Measurements from ENCODE around the gene MPPED1. TPM values are rescaled to one million over a fixed set of nuclear protein-coding genes. Genes with fewer than 3 reads are reported as not detected.

Gene MPPED1
- total and polyA plus RNA-seq, 2 donors (not counting 1 experiment from before 2014, with no cell fraction given): not detected

DNA sequence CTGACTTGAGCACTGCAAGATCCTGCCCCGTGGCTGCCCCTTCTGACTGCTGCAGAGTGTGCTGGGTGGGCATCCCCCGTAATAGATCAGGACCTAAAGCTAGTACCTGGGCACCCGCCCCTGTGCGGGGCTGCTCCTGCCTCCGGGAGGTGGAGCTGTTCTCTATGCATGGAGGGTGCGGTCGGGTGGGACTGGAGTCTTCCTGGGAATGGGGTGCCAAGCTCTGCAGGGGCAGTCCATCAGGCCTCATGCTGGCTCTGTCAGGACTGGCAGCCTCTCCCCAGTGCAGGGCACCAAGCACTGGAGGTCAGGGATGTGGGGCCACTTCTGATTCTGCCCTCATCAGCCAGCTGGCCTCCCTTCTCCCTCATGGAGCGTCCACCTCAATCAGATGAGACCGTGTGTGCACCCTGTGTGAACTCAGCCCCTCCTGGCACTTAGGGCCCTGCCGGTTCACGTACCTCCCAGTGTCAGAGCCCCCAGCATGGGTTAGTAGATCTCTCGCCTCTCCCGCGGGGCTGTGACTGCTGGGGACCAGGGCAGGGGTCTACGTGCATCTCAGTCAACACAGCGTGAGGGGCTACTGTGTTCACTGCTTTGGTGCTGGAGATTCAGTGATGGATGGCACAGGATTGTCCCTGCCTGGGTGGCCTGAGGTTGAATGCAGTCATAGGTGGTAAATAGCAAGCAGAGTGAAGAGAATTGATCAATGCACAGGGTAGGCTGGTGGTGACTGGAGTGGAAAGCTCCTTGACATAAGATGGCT lies 30.8 kb downstream of the MPPED1 start:
- no peak for TF ChIP-seq EZH2 (IDR thresholded peaks at IDR 0.05; ENCODE audit: low read length, missing control alignments)
- TF ChIP-seq, protein P1, sequence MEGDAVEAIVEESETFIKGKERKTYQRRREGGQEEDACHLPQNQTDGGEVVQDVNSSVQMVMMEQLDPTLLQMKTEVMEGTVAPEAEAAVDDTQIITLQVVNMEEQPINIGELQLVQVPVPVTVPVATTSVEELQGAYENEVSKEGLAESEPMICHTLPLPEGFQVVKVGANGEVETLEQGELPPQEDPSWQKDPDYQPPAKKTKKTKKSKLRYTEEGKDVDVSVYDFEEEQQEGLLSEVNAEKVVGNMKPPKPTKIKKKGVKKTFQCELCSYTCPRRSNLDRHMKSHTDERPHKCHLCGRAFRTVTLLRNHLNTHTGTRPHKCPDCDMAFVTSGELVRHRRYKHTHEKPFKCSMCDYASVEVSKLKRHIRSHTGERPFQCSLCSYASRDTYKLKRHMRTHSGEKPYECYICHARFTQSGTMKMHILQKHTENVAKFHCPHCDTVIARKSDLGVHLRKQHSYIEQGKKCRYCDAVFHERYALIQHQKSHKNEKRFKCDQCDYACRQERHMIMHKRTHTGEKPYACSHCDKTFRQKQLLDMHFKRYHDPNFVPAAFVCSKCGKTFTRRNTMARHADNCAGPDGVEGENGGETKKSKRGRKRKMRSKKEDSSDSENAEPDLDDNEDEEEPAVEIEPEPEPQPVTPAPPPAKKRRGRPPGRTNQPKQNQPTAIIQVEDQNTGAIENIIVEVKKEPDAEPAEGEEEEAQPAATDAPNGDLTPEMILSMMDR (conservative IDR thresholded peaks at IDR 0.05 in 1 of 2, IDR thresholded peaks at IDR 0.05 in 1 of 2; ENCODE audit: low read depth in 1 of 2, low read length in 2 of 2): no peak
- Histone ChIP-seq H3K79me2 (ENCODE audit: control insufficient read depth, insufficient read depth, low read length) (no peaks in the 10 kb centered on the region), H3K4me1 (ENCODE audit: control insufficient read depth, extremely low read depth, insufficient read depth, low read length) (no peaks in the 10 kb centered on the region), H3K9ac (ENCODE audit: insufficient read depth, low read length) (no peak overlapping the region), H3K36me3 (ENCODE audit: control insufficient read depth, insufficient read depth, low read length) (no peaks in the 10 kb centered on the region), H3K27me3 (ENCODE audit: control insufficient read depth, insufficient read depth, low read length) (no peaks in the 10 kb centered on the region), H3K9me3 (ENCODE audit: control insufficient read depth, insufficient read depth, low read depth, low read length) (no peaks in the 10 kb centered on the region), H3K4me3 (replicated peaks in 1 of 4; ENCODE audit: control extremely low read depth in 1 of 4, insufficient read depth in 1 of 4, low read depth in 3 of 4, low read length in 4 of 4) (no peak overlapping the region), H3K27ac (ENCODE audit: insufficient read depth, low read length) (no peak overlapping the region), H3K4me2 (ENCODE audit: extremely low read depth, insufficient read depth, low read length) (no peak overlapping the region), H4K20me1 (ENCODE audit: control insufficient read depth, extremely low read depth, insufficient read depth, low read length) (no peaks in the 10 kb centered on the region), H2AFZ (ENCODE audit: low read length) (no peak overlapping the region)
- no peak for DNase-seq (ENCODE audit: low read depth in 2 of 2)

GRCh38 chr22:43443152-43443471 lies 31.3 kb downstream of the MPPED1 start:
- Histone ChIP-seq H3K79me2 (ENCODE audit: control insufficient read depth, insufficient read depth, low read length) (no peaks in the 10 kb centered on the region), H3K36me3 (ENCODE audit: control insufficient read depth, insufficient read depth, low read length) (no peaks in the 10 kb centered on the region), H3K4me3 (replicated peaks in 1 of 4; ENCODE audit: control extremely low read depth in 1 of 4, insufficient read depth in 1 of 4, low read depth in 3 of 4, low read length in 4 of 4) (no peak overlapping the region), H3K4me2 (ENCODE audit: extremely low read depth, insufficient read depth, low read length) (no peak overlapping the region), H3K9ac (ENCODE audit: insufficient read depth, low read length) (no peak overlapping the region), H4K20me1 (ENCODE audit: control insufficient read depth, extremely low read depth, insufficient read depth, low read length) (no peaks in the 10 kb centered on the region), H3K4me1 (ENCODE audit: control insufficient read depth, extremely low read depth, insufficient read depth, low read length) (no peaks in the 10 kb centered on the region), H2AFZ (ENCODE audit: low read length) (no peak overlapping the region), H3K27ac (ENCODE audit: insufficient read depth, low read length) (no peak overlapping the region), H3K27me3 (ENCODE audit: control insufficient read depth, insufficient read depth, low read length) (no peaks in the 10 kb centered on the region), H3K9me3 (ENCODE audit: control insufficient read depth, insufficient read depth, low read depth, low read length) (no peaks in the 10 kb centered on the region)
- no peak for DNase-seq (ENCODE audit: low read depth in 2 of 2)
- TF ChIP-seq, protein P1 (conservative IDR thresholded peaks at IDR 0.05 in 1 of 2, IDR thresholded peaks at IDR 0.05 in 1 of 2; ENCODE audit: low read depth in 1 of 2, low read length in 2 of 2): no peak
- TF ChIP-seq EZH2 (IDR thresholded peaks at IDR 0.05; ENCODE audit: low read length, missing control alignments): no peak

DNA sequence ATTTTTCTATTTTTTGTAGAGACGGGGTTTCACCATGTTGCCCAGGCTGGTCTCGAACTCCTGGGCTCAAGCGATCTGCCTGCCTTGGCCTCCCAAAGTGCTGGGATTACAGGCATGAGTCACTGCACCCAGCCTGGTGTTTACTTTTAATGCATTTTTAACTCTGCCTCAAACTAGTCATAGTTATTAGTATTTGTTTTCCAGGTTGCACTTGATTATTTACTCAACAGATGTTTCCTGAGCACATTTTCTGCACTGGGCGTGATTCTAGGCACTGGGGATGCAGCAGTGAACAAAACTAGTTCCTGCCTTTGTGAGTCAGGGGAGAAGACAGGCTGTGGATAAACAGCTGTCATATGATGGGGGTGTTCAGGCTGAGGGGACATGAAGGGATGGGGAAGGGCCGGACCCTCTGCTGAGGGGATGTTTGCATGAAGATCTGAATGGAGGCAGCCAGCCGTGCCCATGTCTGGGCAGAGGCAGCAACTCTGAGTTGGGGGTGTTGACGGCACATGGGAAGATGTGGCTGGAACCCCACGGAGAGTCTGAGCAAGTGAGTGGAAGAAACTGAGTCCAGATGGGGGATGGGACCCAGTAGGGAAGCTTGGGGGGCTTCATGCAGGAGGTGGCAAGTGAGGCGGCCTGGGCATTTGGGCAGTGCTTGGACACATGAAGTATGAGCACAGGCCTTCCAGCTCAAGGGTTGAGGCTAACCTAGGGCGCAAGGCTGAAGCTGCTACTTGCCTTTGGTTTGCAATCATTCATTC lies 34.4 kb downstream of the MPPED1 start:
- no peaks in the 10 kb centered on the region for H4K20me1 ChIP-seq (ENCODE audit: control insufficient read depth, extremely low read depth, insufficient read depth, low read length)
- TF ChIP-seq EZH2 (IDR thresholded peaks at IDR 0.05; ENCODE audit: low read length, missing control alignments): no peak
- TF ChIP-seq, protein P1 (conservative IDR thresholded peaks at IDR 0.05 in 1 of 2, IDR thresholded peaks at IDR 0.05 in 1 of 2; ENCODE audit: low read depth in 1 of 2, low read length in 2 of 2): no peak
- no peak for DNase-seq (ENCODE audit: low read depth in 2 of 2)

More for the DNA sequence above, 34.4 kb downstream of the MPPED1 start:
- Histone ChIP-seq H3K79me2 (ENCODE audit: control insufficient read depth, insufficient read depth, low read length) (no peaks in the 10 kb centered on the region), H3K4me1 (ENCODE audit: control insufficient read depth, extremely low read depth, insufficient read depth, low read length) (no peaks in the 10 kb centered on the region), H3K4me3 (replicated peaks in 1 of 4; ENCODE audit: control extremely low read depth in 1 of 4, insufficient read depth in 1 of 4, low read depth in 3 of 4, low read length in 4 of 4) (no peak overlapping the region), H3K27ac (ENCODE audit: insufficient read depth, low read length) (no peak overlapping the region), H3K36me3 (ENCODE audit: control insufficient read depth, insufficient read depth, low read length) (no peaks in the 10 kb centered on the region), H3K9ac (ENCODE audit: insufficient read depth, low read length) (no peak overlapping the region), H3K4me2 (ENCODE audit: extremely low read depth, insufficient read depth, low read length) (no peak overlapping the region), H2AFZ (ENCODE audit: low read length) (no peak overlapping the region), H3K9me3 (ENCODE audit: control insufficient read depth, insufficient read depth, low read depth, low read length) (no peaks in the 10 kb centered on the region), H3K27me3 (ENCODE audit: control insufficient read depth, insufficient read depth, low read length) (no peaks in the 10 kb centered on the region)
